Measurements from ENCODE around the gene CFAP77.

CFAP77 gene

DNA sequence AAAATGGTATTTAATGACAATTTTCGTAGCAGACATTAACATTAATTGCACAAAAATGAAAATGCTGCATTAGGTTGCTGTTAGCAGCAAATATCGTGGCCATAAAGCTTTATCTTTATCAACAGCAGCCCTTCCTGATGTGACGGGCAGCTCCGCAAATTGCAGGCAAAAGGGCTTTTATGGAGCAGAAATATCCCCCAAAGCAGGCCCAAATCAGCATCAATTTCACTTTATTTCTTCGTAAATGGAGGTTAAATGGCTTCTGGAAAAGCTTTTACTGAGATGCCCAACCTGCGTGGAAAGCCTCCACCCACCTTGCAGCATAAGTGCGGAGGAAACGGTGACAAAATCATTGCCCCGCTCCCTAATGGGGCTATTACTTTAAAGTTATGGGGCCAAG, 94.5 kb downstream of the CFAP77 start:
- Histone ChIP-seq H3K4me1 (ENCODE audit: control insufficient read depth, insufficient read depth, low read length) (no peaks in the 10 kb centered on the region), H3K27me3 (ENCODE audit: control insufficient read depth, insufficient read depth, low read length) (peaks cover 3% of the 10 kb centered on the region), H3K9ac (ENCODE audit: low read length) (no peak overlapping the region)

DNA sequence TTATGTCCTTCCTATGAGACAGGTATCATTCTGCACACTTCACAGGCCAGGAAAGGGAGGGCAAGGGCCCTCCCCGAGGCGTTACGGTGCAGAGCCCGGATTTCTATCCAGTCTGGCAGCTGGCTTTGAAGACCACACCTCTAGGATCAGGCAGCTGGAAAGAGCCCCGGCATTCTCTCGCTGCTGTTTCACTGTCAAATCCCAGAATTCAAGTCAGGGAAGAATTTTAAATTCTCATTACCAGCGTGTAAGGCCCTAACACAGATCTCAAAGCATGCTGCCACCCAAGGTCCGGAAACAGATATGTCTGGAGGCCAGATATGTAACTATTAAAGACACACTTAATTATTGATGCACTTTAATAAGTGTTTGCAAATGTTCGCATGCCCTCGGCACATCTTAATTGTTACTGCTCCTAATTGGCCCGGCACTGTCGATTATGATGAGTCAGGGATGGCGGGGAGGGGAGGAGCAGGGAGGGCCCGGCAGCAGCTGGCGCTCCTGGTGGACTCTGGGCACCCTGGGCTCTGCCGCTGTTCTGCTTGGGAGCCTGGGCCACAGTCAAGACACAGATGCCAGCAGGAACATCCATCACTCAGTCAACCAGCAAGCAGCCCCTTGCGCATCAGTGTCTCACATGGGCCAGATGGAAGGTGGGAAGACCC, 96.1 kb downstream of the CFAP77 start:
- Histone ChIP-seq H3K4me1 (ENCODE audit: control insufficient read depth, insufficient read depth, low read length) (no peaks in the 10 kb centered on the region), H3K27ac (ENCODE audit: low read depth, low read length) (no peak overlapping the region), H3K27me3 (ENCODE audit: control insufficient read depth, insufficient read depth, low read length) (peaks cover 5% of the 10 kb centered on the region), H3K9ac (ENCODE audit: low read length) (no peak overlapping the region), H3K4me3 (ENCODE audit: low read length) (no peak overlapping the region), H3K36me3 (ENCODE audit: control insufficient read depth, insufficient read depth, low read length) (no peaks in the 10 kb centered on the region)

More for the DNA sequence above, 94.5 kb downstream of the CFAP77 start:
- Histone ChIP-seq H3K4me3 (ENCODE audit: low read length) (no peak overlapping the region), H3K36me3 (ENCODE audit: control insufficient read depth, insufficient read depth, low read length) (no peaks in the 10 kb centered on the region), H3K27ac (ENCODE audit: low read depth, low read length) (no peak overlapping the region)

- Histone ChIP-seq H3K27ac (ENCODE audit: low read depth, low read length) (no peak overlapping the region), H3K4me3 (ENCODE audit: low read length) (no peak overlapping the region), H3K9ac (ENCODE audit: low read length) (no peak overlapping the region), H3K36me3 (ENCODE audit: control insufficient read depth, insufficient read depth, low read length) (no peaks in the 10 kb centered on the region), H3K27me3 (ENCODE audit: control insufficient read depth, insufficient read depth, low read length) (peaks cover 5% of the 10 kb centered on the region), H3K4me1 (ENCODE audit: control insufficient read depth, insufficient read depth, low read length) (no peaks in the 10 kb centered on the region)
Measured at GRCh38 chr9:132506977-132507669, 97.1 kb downstream of the CFAP77 start.

GRCh38 chr9:132507670-132508469, 97.9 kb downstream of the CFAP77 start:
- H3K4me3 ChIP-seq (ENCODE audit: low read length): no peak overlapping the region
- H3K4me1 ChIP-seq (ENCODE audit: control insufficient read depth, insufficient read depth, low read length): no peaks in the 10 kb centered on the region
- H3K9ac ChIP-seq (ENCODE audit: low read length): no peak overlapping the region
- no peaks in the 10 kb centered on the region for H3K36me3 ChIP-seq (ENCODE audit: control insufficient read depth, insufficient read depth, low read length)
- no peak overlapping the region for H3K27ac ChIP-seq (ENCODE audit: low read depth, low read length)
- H3K27me3 ChIP-seq (ENCODE audit: control insufficient read depth, insufficient read depth, low read length): peaks cover 5% of the 10 kb centered on the region

GRCh38 chr9:132509928-132510874, 100.2 kb downstream of the CFAP77 start:
- Histone ChIP-seq H3K9ac (ENCODE audit: low read length) (no peak overlapping the region), H3K27ac (ENCODE audit: low read depth, low read length) (no peak overlapping the region), H3K36me3 (ENCODE audit: control insufficient read depth, insufficient read depth, low read length) (no peaks in the 10 kb centered on the region), H3K4me1 (ENCODE audit: control insufficient read depth, insufficient read depth, low read length) (no peaks in the 10 kb centered on the region), H3K4me3 (ENCODE audit: low read length) (no peak overlapping the region), H3K27me3 (ENCODE audit: control insufficient read depth, insufficient read depth, low read length) (peaks cover 5% of the 10 kb centered on the region)

DNA sequence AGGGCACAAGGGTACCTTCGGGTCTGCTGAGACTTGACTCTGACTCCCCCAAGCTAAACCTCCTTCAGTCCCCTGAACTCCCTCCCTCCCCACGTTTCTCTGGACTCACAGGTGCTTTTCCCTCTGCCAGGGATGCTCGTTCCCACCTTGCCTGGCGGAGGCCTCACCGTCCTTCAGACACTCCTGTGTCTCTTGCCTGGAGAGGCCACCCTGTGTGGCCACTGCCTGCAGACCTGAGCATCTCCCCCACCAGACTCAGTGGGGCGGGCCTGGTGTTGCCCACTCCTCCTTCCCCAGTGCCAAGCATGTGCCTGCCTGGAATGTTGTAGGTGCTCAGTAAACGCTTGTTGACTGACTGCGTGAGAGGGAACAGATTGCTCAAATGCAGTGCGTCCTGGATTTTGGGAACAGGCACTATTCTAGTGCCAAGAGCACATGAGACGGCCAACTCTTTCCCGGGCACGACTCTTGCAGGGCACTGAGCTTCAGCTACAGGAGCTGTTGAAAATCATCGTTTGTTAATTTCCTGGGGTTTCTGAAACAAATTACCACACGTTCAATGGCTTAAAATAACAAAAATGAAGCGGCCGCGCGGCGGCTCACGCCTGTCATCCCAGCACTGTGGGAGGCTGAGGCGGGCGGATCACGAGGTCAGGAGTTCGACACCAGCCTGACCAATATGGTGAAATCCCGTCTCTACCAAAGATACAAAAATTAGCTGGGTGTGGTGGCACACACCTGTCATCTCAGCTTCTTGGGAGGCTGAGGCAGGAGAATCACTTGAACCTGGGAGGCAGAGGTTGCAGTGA, 101.4 kb downstream of the CFAP77 start:
- H3K27me3 ChIP-seq (ENCODE audit: control insufficient read depth, insufficient read depth, low read length): peaks cover 2% of the 10 kb centered on the region
- H3K4me3 ChIP-seq (ENCODE audit: low read length): no peak overlapping the region
- H3K9ac ChIP-seq (ENCODE audit: low read length): no peak overlapping the region
- no peaks in the 10 kb centered on the region for H3K36me3 ChIP-seq (ENCODE audit: control insufficient read depth, insufficient read depth, low read length)
- H3K27ac ChIP-seq (ENCODE audit: low read depth, low read length): no peak overlapping the region
- no peaks in the 10 kb centered on the region for H3K4me1 ChIP-seq (ENCODE audit: control insufficient read depth, insufficient read depth, low read length)

DNA sequence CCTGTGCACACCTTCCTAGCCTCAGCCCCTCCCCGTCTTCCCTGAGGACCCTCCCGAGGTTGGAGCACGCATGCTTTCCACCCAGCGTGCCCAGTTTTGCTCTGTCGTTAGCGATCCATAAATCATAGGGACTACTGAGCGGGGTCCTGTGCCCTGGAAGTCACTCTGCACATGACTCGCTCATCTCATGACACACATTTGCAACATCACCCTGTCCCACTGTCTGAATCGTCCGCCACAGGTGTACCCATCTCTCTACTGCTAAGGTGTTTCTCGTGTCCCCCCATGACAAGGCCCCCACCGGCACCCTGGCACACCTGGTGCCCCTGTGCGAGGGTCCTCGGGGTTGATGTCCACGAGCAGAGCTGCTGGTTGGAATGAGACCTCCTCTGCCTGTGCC, 103.4 kb downstream of the CFAP77 start:
- Histone ChIP-seq H3K27ac (ENCODE audit: low read depth, low read length) (no peak overlapping the region), H3K36me3 (ENCODE audit: control insufficient read depth, insufficient read depth, low read length) (no peaks in the 10 kb centered on the region), H3K4me3 (ENCODE audit: low read length) (no peak overlapping the region), H3K9ac (ENCODE audit: low read length) (no peak overlapping the region), H3K27me3 (ENCODE audit: control insufficient read depth, insufficient read depth, low read length) (peaks cover 2% of the 10 kb centered on the region), H3K4me1 (ENCODE audit: control insufficient read depth, insufficient read depth, low read length) (no peaks in the 10 kb centered on the region)

GRCh38 chr9:132514011-132514744, 104.2 kb downstream of the CFAP77 start:
- Histone ChIP-seq H3K36me3 (ENCODE audit: control insufficient read depth, insufficient read depth, low read length) (no peaks in the 10 kb centered on the region), H3K27me3 (ENCODE audit: control insufficient read depth, insufficient read depth, low read length) (peaks cover 2% of the 10 kb centered on the region), H3K27ac (ENCODE audit: low read depth, low read length) (no peak overlapping the region), H3K9ac (ENCODE audit: low read length) (no peak overlapping the region), H3K4me3 (ENCODE audit: low read length) (no peak overlapping the region), H3K4me1 (ENCODE audit: control insufficient read depth, insufficient read depth, low read length) (no peaks in the 10 kb centered on the region)

- H3K36me3 ChIP-seq (ENCODE audit: control insufficient read depth, insufficient read depth, low read length): no peaks in the 10 kb centered on the region
- H3K27ac ChIP-seq (ENCODE audit: low read depth, low read length): no peak overlapping the region
- peaks cover 2% of the 10 kb centered on the region for H3K27me3 ChIP-seq (ENCODE audit: control insufficient read depth, insufficient read depth, low read length)
- H3K4me1 ChIP-seq (ENCODE audit: control insufficient read depth, insufficient read depth, low read length): no peaks in the 10 kb centered on the region
- no peak overlapping the region for H3K4me3 ChIP-seq (ENCODE audit: low read length)
- H3K9ac ChIP-seq (ENCODE audit: low read length): no peak overlapping the region
Measured at GRCh38 chr9:132514821-132515220, 104.8 kb downstream of the CFAP77 start.

- Histone ChIP-seq H3K27me3 (ENCODE audit: control insufficient read depth, insufficient read depth, low read length) (no peaks in the 10 kb centered on the region), H3K36me3 (ENCODE audit: control insufficient read depth, insufficient read depth, low read length) (no peaks in the 10 kb centered on the region), H3K4me3 (ENCODE audit: low read length) (no peak overlapping the region), H3K27ac (ENCODE audit: low read depth, low read length) (no peak overlapping the region), H3K9ac (ENCODE audit: low read length) (no peak overlapping the region), H3K4me1 (ENCODE audit: control insufficient read depth, insufficient read depth, low read length) (no peaks in the 10 kb centered on the region)
Measured at GRCh38 chr9:132516301-132516700, 106.3 kb downstream of the CFAP77 start.

- H3K36me3 ChIP-seq (ENCODE audit: control insufficient read depth, insufficient read depth, low read length): no peaks in the 10 kb centered on the region
- H3K27ac ChIP-seq (ENCODE audit: low read depth, low read length): no peak overlapping the region
- H3K27me3 ChIP-seq (ENCODE audit: control insufficient read depth, insufficient read depth, low read length): no peaks in the 10 kb centered on the region
- no peak overlapping the region for H3K9ac ChIP-seq (ENCODE audit: low read length)
- H3K4me1 ChIP-seq (ENCODE audit: control insufficient read depth, insufficient read depth, low read length): no peaks in the 10 kb centered on the region
- H3K4me3 ChIP-seq (ENCODE audit: low read length): no peak overlapping the region
Measured at GRCh38 chr9:132516911-132517310, 106.9 kb downstream of the CFAP77 start.

Data from rectal smooth muscle tissue (tissue), 1 donor.